ENCODE measurements around the gene ALDOB. TPM values are rescaled to one million over a fixed set of nuclear protein-coding genes. Genes with fewer than 3 reads are reported as not detected.

The ALDOB gene
- total RNA-seq, 2 donors from 2014 or later = 3.4 to 33.1 TPM

DNA sequence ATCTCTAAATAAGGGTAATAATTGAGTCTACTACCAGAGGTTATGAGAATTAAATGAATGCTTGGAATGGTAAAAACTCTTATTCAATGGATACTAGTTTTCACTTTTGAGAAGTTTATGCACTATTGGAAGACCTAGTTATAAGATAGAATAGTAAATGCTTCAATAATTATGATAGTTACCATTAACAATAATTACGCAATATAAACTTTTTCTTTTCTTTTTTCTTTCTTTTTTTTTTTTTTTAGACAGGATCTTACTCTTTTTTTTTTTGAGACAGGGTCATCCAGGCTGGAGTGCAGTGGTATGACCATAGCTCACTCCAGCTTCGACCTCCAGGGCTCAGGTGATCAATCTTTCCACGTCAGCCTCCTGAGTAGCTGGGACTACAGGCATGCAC, 6.7 kb downstream of the ALDOB start:
- Histone ChIP-seq H3K9ac (ENCODE audit: low read depth in 2 of 2, low read length in 2 of 2) (no peak overlapping the region), H3K9me3 (no peaks in the 10 kb centered on the region), H3K4me1 (no peaks in the 10 kb centered on the region), H3K27ac (no peak overlapping the region), H3K4me3 (no peak overlapping the region), H3K27me3 (no peaks in the 10 kb centered on the region), H3K36me3 (no peaks in the 10 kb centered on the region)
- intact Hi-C loops (cut with DNase I) = no loop called here
- DNase-seq = no peak
- TF ChIP-seq, protein P1, sequence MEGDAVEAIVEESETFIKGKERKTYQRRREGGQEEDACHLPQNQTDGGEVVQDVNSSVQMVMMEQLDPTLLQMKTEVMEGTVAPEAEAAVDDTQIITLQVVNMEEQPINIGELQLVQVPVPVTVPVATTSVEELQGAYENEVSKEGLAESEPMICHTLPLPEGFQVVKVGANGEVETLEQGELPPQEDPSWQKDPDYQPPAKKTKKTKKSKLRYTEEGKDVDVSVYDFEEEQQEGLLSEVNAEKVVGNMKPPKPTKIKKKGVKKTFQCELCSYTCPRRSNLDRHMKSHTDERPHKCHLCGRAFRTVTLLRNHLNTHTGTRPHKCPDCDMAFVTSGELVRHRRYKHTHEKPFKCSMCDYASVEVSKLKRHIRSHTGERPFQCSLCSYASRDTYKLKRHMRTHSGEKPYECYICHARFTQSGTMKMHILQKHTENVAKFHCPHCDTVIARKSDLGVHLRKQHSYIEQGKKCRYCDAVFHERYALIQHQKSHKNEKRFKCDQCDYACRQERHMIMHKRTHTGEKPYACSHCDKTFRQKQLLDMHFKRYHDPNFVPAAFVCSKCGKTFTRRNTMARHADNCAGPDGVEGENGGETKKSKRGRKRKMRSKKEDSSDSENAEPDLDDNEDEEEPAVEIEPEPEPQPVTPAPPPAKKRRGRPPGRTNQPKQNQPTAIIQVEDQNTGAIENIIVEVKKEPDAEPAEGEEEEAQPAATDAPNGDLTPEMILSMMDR (IDR thresholded peaks at IDR 0.05) = no peak

DNA sequence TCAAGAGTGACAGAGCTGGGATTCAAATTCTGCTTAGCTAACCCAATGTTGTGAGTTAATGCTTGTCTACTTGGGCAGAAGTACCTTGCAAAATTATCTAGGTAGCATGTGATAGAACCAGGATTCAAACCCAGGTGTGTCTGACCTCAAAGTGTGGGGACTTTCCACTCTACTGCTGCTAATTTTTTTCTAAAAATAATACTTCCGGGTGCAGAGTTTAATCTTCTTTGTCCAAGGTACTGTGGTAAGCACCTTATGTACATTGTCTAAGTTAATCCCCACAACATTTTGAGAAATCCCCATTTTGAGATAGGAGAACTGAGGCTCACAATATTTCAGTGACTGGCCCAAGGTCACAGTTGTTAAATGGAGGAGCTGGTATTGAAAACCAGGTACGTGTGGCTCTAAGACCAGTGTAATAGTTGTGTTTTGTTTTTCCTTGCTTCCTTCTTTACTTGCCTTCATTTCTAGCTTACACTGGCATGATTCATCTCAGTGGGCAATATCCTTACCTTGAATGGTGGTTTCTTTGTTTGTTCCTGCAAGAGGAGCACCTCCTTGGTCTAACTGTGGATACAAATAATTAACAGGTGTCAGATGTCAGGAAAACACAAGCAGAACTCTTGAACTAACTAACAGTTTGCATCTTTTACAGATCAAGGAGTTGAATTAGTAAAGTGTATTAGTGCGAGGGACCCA, 7.5 kb downstream of the ALDOB start:
- no peaks in the 10 kb centered on the region for H3K9me3 ChIP-seq
- no peaks in the 10 kb centered on the region for H3K4me1 ChIP-seq
- H3K27ac ChIP-seq = peak overlapping the region; percentile 46
- H3K4me3 ChIP-seq = no peak overlapping the region
- no peaks in the 10 kb centered on the region for H3K27me3 ChIP-seq
- intact Hi-C loops (cut with DNase I) = no loop called here
- no peak for DNase-seq
- TF ChIP-seq, protein P1 (IDR thresholded peaks at IDR 0.05) = no peak
- H3K36me3 ChIP-seq = no peaks in the 10 kb centered on the region
- no peak overlapping the region for H3K9ac ChIP-seq (ENCODE audit: low read depth in 2 of 2, low read length in 2 of 2)

DNA sequence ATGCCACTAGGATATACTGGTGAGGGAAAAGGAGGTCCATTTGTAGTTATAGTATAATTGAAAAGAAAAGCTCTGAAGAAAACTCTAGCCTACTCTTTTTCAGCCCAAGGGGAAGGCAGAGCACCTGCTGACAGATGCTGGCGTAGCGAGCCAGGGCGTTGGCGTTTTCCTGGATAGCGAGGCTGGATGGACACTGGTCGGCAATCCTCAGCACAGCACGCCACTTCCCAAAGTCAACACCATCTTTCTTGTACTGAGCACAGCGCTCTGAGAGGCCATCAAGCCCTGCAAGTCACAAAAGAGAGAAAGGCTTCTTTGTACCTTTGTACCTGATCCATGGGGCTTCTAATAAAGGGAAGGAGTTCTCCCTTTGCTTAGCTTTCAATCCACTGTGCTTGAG, 8.2 kb downstream of the ALDOB start:
- H3K9me3 ChIP-seq = no peaks in the 10 kb centered on the region
- H3K27ac ChIP-seq = peak overlapping the region; percentile 46
- H3K27me3 ChIP-seq = no peaks in the 10 kb centered on the region
- no peak overlapping the region for H3K9ac ChIP-seq (ENCODE audit: low read depth in 2 of 2, low read length in 2 of 2)
- intact Hi-C loops (cut with DNase I) = no loop called here
- DNase-seq = no peak
- no peaks in the 10 kb centered on the region for H3K36me3 ChIP-seq
- H3K4me1 ChIP-seq = no peaks in the 10 kb centered on the region
- no peak overlapping the region for H3K4me3 ChIP-seq
- TF ChIP-seq, protein P1 (IDR thresholded peaks at IDR 0.05) = no peak

DNA sequence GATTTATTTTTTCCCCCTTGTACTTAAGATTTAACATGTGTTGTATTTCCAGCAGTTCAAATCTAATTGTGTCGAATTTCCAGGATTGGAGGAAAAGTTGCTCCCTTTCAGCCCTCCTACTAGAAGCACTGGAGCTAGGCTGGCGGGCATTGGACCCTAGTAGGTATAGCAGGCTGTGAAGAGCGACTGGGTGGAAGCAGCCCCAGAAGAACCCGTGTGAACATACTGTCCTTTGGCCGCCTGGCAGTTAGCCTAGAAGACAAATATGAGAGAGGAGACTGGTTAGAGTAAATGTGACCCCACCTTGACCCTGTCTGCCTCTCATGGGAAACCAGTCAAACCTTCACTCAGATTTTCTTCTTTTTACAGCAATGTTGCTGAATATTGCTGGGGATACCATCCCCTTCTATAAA, 13.9 kb downstream of the ALDOB start:
- H3K9ac ChIP-seq (ENCODE audit: low read depth in 2 of 2, low read length in 2 of 2) = no peak overlapping the region
- TF ChIP-seq, protein P1 (IDR thresholded peaks at IDR 0.05) = no peak
- no peaks in the 10 kb centered on the region for H3K4me1 ChIP-seq
- no peak overlapping the region for H3K27ac ChIP-seq
- no peaks in the 10 kb centered on the region for H3K27me3 ChIP-seq
- H3K9me3 ChIP-seq = no peaks in the 10 kb centered on the region
- intact Hi-C loops (cut with DNase I) = no loop called here
- H3K4me3 ChIP-seq = no peak overlapping the region
- H3K36me3 ChIP-seq = no peaks in the 10 kb centered on the region
- peak; percentile 61 for DNase-seq

DNA sequence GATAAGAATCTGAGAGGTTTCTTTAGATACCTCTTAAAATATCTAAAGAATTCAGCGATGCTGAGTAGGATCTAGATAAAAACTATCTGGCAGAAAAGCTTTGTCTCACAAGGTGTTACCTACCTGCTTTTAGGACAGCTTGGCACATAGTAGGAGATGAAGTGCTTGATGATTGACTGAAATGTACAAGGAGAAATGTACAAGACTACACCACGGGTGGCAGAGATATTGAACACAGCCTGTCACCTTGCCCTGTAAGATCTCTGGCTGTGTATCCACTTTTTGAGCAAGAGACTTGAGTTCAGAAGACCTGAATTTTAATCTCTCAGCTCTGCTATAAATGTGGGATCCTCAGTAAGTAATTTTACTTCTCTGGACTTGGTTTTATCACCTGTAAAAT, 15.7 kb downstream of the ALDOB start:
- H3K9ac ChIP-seq (ENCODE audit: low read depth in 2 of 2, low read length in 2 of 2) = no peak overlapping the region
- intact Hi-C loops (cut with DNase I) = no loop called here
- no peak overlapping the region for H3K4me3 ChIP-seq
- no peaks in the 10 kb centered on the region for H3K36me3 ChIP-seq
- TF ChIP-seq, protein P1 (IDR thresholded peaks at IDR 0.05) = no peak
- DNase-seq = no peak
- no peaks in the 10 kb centered on the region for H3K27me3 ChIP-seq
- no peaks in the 10 kb centered on the region for H3K4me1 ChIP-seq
- no peaks in the 10 kb centered on the region for H3K9me3 ChIP-seq
- H3K27ac ChIP-seq = no peak overlapping the region

Data from colonic mucosa (tissue), 4 donors.